Transverse colon (tissue), 4 donors: ENCODE results near the gene PCBP3. TPM values are rescaled to one million over a fixed set of nuclear protein-coding genes. Genes with fewer than 3 reads are reported as not detected.

Source experiments
- DNase-seq: peaks from one replicate; pipeline ENCODE4 v3.0.0-alpha.2; 2019
- H3K27ac ChIP-seq, 4 donors: fragments of 200-600 bp; sonication (generic); 2 replicates each; pipeline ENCODE4 v1.5.1; 2016 to 2018; ENCODE audit warnings: inconsistent platforms in 4 of 4
- H3K27me3 ChIP-seq: fragments of 200-600 bp; sonication (generic); 2 replicates; pipeline ENCODE4 v1.5.1; 2017; ENCODE audit warnings: inconsistent platforms
- H3K36me3 ChIP-seq, 4 donors: fragments of 200-600 bp; sonication (generic); 2 replicates each; pipeline ENCODE4 v1.5.1; 2017 to 2019; ENCODE audit warnings: inconsistent platforms in 4 of 4
- H3K4me1 ChIP-seq, 4 donors: fragments of 200-600 bp; sonication (generic); 2 replicates each; pipeline ENCODE4 v1.5.1; 2017 to 2020; ENCODE audit warnings: inconsistent platforms in 4 of 4
- H3K4me3 ChIP-seq, 4 donors: fragments of 200-600 bp; sonication (generic); 1 replicate in 1 of 4; 2 replicates in 3 of 4; pipeline versions ENCODE4 v1.5.1 to v1.6.1; 2017 to 2019; ENCODE audit warnings: inconsistent platforms in 4 of 4
- H3K9me3 ChIP-seq, 2 donors: fragments of 200-600 bp; sonication (generic); 2 replicates each; pipeline ENCODE4 v1.5.1; 2017 to 2019; ENCODE audit warnings: inconsistent platforms in 2 of 2
- CTCF ChIP-seq, 5 experiments: fragments of 200-600 bp in 3 of 5; fragments of 450-650 bp in 2 of 5; sonication (generic) in 3 of 5; IDR thresholded peaks; 1 replicate in 2 of 5; 2 replicates in 3 of 5; pipeline ENCODE4 v1.5.1; 2016 to 2017; ENCODE audit warnings: antibody characterized with exemption in 5 of 5, inconsistent platforms in 3 of 5, mild to moderate bottlenecking in 2 of 5, moderate library complexity in 1 of 5
- EP300 ChIP-seq: sonication (generic); formaldehyde crosslinking; IDR thresholded peaks from one replicate; pipeline ENCODE4 v1.6.1; 2017; ENCODE audit warnings: antibody characterized with exemption, low read depth
- POLR2A ChIP-seq: fragments of 450-650 bp; IDR thresholded peaks from one replicate; pipeline ENCODE4 v1.6.1; 2016; ENCODE audit warnings: antibody characterized with exemption, mild to moderate bottlenecking, moderate library complexity
- POLR2AphosphoS5 ChIP-seq, 3 donors: sonication (generic); formaldehyde crosslinking; IDR thresholded peaks; one replicate each; pipeline ENCODE4 v1.6.1; 2016; ENCODE audit warnings: antibody characterized with exemption in 3 of 3
- WGBS, 2 donors: methylation state at CpG; one replicate each; pipeline ENCODE4 v1.1.5; 2018; ENCODE audit warnings: low coverage in 1 of 2; 5-methylcytosine and 5-hydroxymethylcytosine counted together
- in situ Hi-C, 4 donors: fragments of 200-750 bp; cut with MboI; loops; one replicate each; pipeline versions ENCODE4 v1.15.0 to v1.15.1; 2017; ENCODE audit warnings: low sequenced_read_pairs in 3 of 4, low pct_ligation_motif_present in 1 of 4, low pct_unique_long_range_greater_than_20kb in 1 of 4
- intact Hi-C: fragments of 100-400 bp; cut with DNase I; formaldehyde crosslinking; loops from one replicate; pipeline ENCODE4 v1.15.1; 2023; ENCODE audit warnings: low total_unique reads
- total RNA-seq, 4 donors: library from RNA; depleted of rRNA; stranded (reverse); fragments of >200 nt; gene quantifications; one replicate each; pipeline ENCODE4 v1.1.0, GENCODE V29; 2016

The PCBP3 gene
- total RNA-seq, 4 donors from 2014 or later, result 0.80 to 7.8 (median 5.3) TPM

GRCh38 chr21:45845770-45846090, 202.2 kb downstream of the PCBP3 start:
- in situ Hi-C loops (no loop called here), intact Hi-C loops (no loop called here)
- 62% methylated on average over 3 of the region's 3 CpGs; no CpG with 5 or more reads in 1 of the 2 donors for WGBS, 2 donors
- Histone ChIP-seq H3K27ac (no peak overlapping the region), H3K4me1 (peaks cover 0 to 5% (median 0%) of the 10 kb centered on the region in 4 donors), H3K4me3 (no peak overlapping the region), H3K9me3 (peaks cover 5 to 6% of the 10 kb centered on the region in 2 donors), H3K36me3 (no peaks in the 10 kb centered on the region), H3K27me3 (no peaks in the 10 kb centered on the region)
- TF ChIP-seq POLR2AphosphoS5 (IDR thresholded peaks at IDR 0.05), result no peak
- no peak for TF ChIP-seq CTCF (IDR thresholded peaks at IDR 0.05)
- no peak for TF ChIP-seq POLR2A
- TF ChIP-seq EP300, result no peak
- no peak for DNase-seq

GRCh38 chr21:45846373-45847160, 203.0 kb downstream of the PCBP3 start:
- Histone ChIP-seq H3K27me3 (no peaks in the 10 kb centered on the region), H3K4me3 (no peak overlapping the region), H3K4me1 (peaks cover 0 to 5% (median 0%) of the 10 kb centered on the region in 4 donors), H3K36me3 (no peaks in the 10 kb centered on the region), H3K27ac (peak overlapping the region in 2 of 4 donors; percentile 31 to 57), H3K9me3 (no peaks in the 10 kb centered on the region)
- intact Hi-C loops (no loop called here), in situ Hi-C loops (no loop called here)
- peak; percentile 24 for DNase-seq
- 66% methylated on average over 4 to 8 of the region's 8 CpGs for WGBS, 2 donors
- TF ChIP-seq CTCF (IDR thresholded peaks at IDR 0.05) (no peak), POLR2A (no peak), POLR2AphosphoS5 (IDR thresholded peaks at IDR 0.05) (peak in 2 of 3 donors; percentile 15 to 63), EP300 (no peak)

GRCh38 chr21:45847870-45848269, 204.3 kb downstream of the PCBP3 start:
- H3K9me3 ChIP-seq, result no peaks in the 10 kb centered on the region
- intact Hi-C loops (no loop called here), in situ Hi-C loops (no loop called here)
- WGBS, 2 donors, result 84 to 98% methylated on average over 8 to 10 of the region's 10 CpGs
- H3K27ac ChIP-seq, result peak overlapping the region in 1 of 4 donors; percentile 57
- H3K4me3 ChIP-seq, result no peak overlapping the region
- H3K27me3 ChIP-seq, result no peaks in the 10 kb centered on the region
- TF ChIP-seq EP300 (no peak), POLR2A (no peak), POLR2AphosphoS5 (IDR thresholded peaks at IDR 0.05) (no peak), CTCF (IDR thresholded peaks at IDR 0.05) (no peak)
- DNase-seq, result no peak
- peaks cover 0 to 5% (median 0%) of the 10 kb centered on the region in 4 donors for H3K4me1 ChIP-seq
- H3K36me3 ChIP-seq, result no peaks in the 10 kb centered on the region

- intact Hi-C loops, result no loop called here
- Histone ChIP-seq H3K4me1 (peaks cover 0 to 5% (median 0%) of the 10 kb centered on the region in 4 donors), H3K27ac (no peak overlapping the region), H3K27me3 (no peaks in the 10 kb centered on the region), H3K36me3 (no peaks in the 10 kb centered on the region), H3K4me3 (no peak overlapping the region), H3K9me3 (no peaks in the 10 kb centered on the region)
- in situ Hi-C loops, result no loop called here
- WGBS, 2 donors, result 80 to 94% methylated on average over 1 to 2 of the region's 2 CpGs
- TF ChIP-seq POLR2AphosphoS5 (IDR thresholded peaks at IDR 0.05) (no peak), POLR2A (no peak), CTCF (IDR thresholded peaks at IDR 0.05) (no peak), EP300 (no peak)
- DNase-seq, result no peak
These were observed 204.8 kb downstream of the PCBP3 start for GRCh38 chr21:45848331-45848730.
